K562 (cell line): ENCODE measurements around the gene BRAP. TPM values are rescaled to one million over a fixed set of nuclear protein-coding genes. Genes with fewer than 3 reads are reported as not detected.

ENCODE experiments used
- ATAC-seq: fragments of 200-7000 bp; cut with Tn5 transposase; 3 replicates; pipeline ENCODE4 v1.9.1; 2020; ENCODE audit warnings: moderate library complexity
- Bru-seq: library from RNA; stranded (reverse); fragments of 400-500 nt; gene quantifications from one replicate; lab custom pipeline; 2021; lab: Mats Ljungman, UMichigan
- BruChase-seq, 2 experiments: library from RNA; stranded (reverse); fragments of 400-500 nt; gene quantifications; one replicate each; lab custom pipeline; 2021; lab: Mats Ljungman, UMichigan
- BruUV-seq: library from RNA; stranded (reverse); fragments of 400-500 nt; replicated peaks from 2 replicates; lab custom pipeline; 2021; lab: Mats Ljungman, UMichigan
- CTCF ChIA-PET: fragments of 300-600 bp; formaldehyde crosslinking; extraction: SDS; loops from one replicate; lab custom pipeline; 2021; ENCODE audit warnings: low intra/inter-chr PET ratio; lab: Yijun Ruan, JAX
- POLR2A ChIA-PET: fragments of 300-600, 350-650 bp; sonication (Branson Sonifier 250); formaldehyde crosslinking; extraction: SDS; loops from one replicate; lab custom pipeline; 2021; ENCODE audit warnings: antibody characterized with exemption, inconsistent platforms; lab: Yijun Ruan, JAX
- DNase-seq, 4 experiments: peaks; one replicate each; pipeline versions ENCODE4 v3.0.0 to v3.0.0-alpha.2; 2011 to 2018; ENCODE audit warnings: low spot score in 3 of 4, mixed read lengths in 3 of 4; ENCODE audit errors: extremely low read depth in 1 of 4
- FAIRE-seq: peaks from 2 replicates; lab custom pipeline; 2011; peaks lifted over from hg19 to GRCh38; lab: Jason Lieb, UNC
- H2AFZ ChIP-seq: 2 replicates; pipeline ENCODE4 v1.6.0; 2011; ENCODE audit warnings: low read depth, low read length, control low read depth, inconsistent platforms
- H3K27ac ChIP-seq: fragments of 200-600 bp; 3 replicates; pipeline ENCODE4 v1.8.0; 2011; ENCODE audit warnings: low read depth, mild to moderate bottlenecking, control low read depth, inconsistent platforms, low read length, moderate library complexity, mixed read lengths; ENCODE audit errors: extremely low read depth
- H3K27me3 ChIP-seq, 2 experiments: fragments of 300-600 bp in 1 of 2; 2 replicates in 1 of 2; 3 replicates in 1 of 2; pipeline versions ENCODE4 v1.6.0 to v1.8.0; 2011; ENCODE audit warnings: inconsistent platforms in 2 of 2, low read length in 2 of 2, mild to moderate bottlenecking in 1 of 2, mixed read lengths in 1 of 2, moderate library complexity in 1 of 2; ENCODE audit not compliant: control insufficient read depth in 2 of 2, insufficient read depth in 2 of 2
- H3K36me3 ChIP-seq: fragments of 300-600 bp; 3 replicates; pipeline ENCODE4 v1.8.0; 2011; ENCODE audit warnings: mild to moderate bottlenecking, low read length, inconsistent platforms; ENCODE audit not compliant: control insufficient read depth, insufficient read depth
- H3K4me1 ChIP-seq, 2 experiments: fragments of 200-600 bp in 1 of 2; replicated peaks in 1 of 2; 2 replicates in 1 of 2; 3 replicates in 1 of 2; pipeline versions ENCODE4 v1.5.1 to v1.8.0; 2011; ENCODE audit warnings: inconsistent platforms in 2 of 2, low read length in 2 of 2, mild to moderate bottlenecking in 1 of 2, mixed read lengths in 1 of 2, moderate library complexity in 1 of 2; ENCODE audit not compliant: control insufficient read depth in 2 of 2, insufficient read depth in 2 of 2
- H3K4me2 ChIP-seq: 2 replicates; pipeline ENCODE4 v1.6.1; 2011; ENCODE audit warnings: low read length, control low read depth, inconsistent platforms, mixed read lengths; ENCODE audit not compliant: insufficient read depth
- H3K4me3 ChIP-seq: fragments of 200-600 bp; sonication (generic), shearing (Covaris generic); 2 replicates; pipeline ENCODE4 v1.5.1; 2016; ENCODE audit warnings: control low read depth, inconsistent platforms
- H3K79me2 ChIP-seq: fragments of 200-600 bp; 3 replicates; pipeline ENCODE4 v1.8.0; 2011; ENCODE audit warnings: low read length, inconsistent platforms; ENCODE audit not compliant: control insufficient read depth, insufficient read depth
- H3K9ac ChIP-seq, 2 experiments: 2 replicates each; pipeline versions ENCODE4 v1.6.0 to v1.6.1; 2011; ENCODE audit warnings: low read depth in 2 of 2, low read length in 2 of 2, control low read depth in 1 of 2, inconsistent platforms in 1 of 2, mild to moderate bottlenecking in 1 of 2, mixed read lengths in 1 of 2; ENCODE audit not compliant: insufficient read depth in 1 of 2
- H3K9me1 ChIP-seq: one replicate; pipeline ENCODE4 v1.6.0; 2011; ENCODE audit warnings: inconsistent platforms, mild to moderate bottlenecking, low read length, moderate library complexity; ENCODE audit not compliant: control insufficient read depth, insufficient read depth
- H3K9me3 ChIP-seq: replicated peaks from 2 replicates; pipeline ENCODE4 v1.5.1; 2011; ENCODE audit warnings: low read depth, low read length, inconsistent platforms; ENCODE audit not compliant: control insufficient read depth, insufficient read depth
- H4K20me1 ChIP-seq: replicated peaks from 2 replicates; pipeline ENCODE4 v1.6.1; 2011; ENCODE audit warnings: low read length, inconsistent platforms, mixed read lengths; ENCODE audit not compliant: control insufficient read depth, insufficient read depth
- DACH1 ChIP-seq: fragments of 450-650 bp; IDR thresholded peaks from 2 replicates; pipeline ENCODE4 v1.6.1; 2018; ENCODE audit not compliant: partially characterized antibody
- L3MBTL2 ChIP-seq: fragments of 450-650 bp; IDR thresholded peaks from 2 replicates; pipeline ENCODE4 v1.6.1; 2016; ENCODE audit warnings: mild to moderate bottlenecking, moderate library complexity
- MTA3 ChIP-seq: fragments of 450-650 bp; formaldehyde crosslinking; IDR thresholded peaks from 2 replicates; pipeline ENCODE4 v1.6.1; 2017; ENCODE audit warnings: mild to moderate bottlenecking, borderline replicate concordance
- POLR2A ChIP-seq: fragments of 450-650 bp; conservative IDR thresholded peaks from 2 replicates; pipeline ENCODE4 v1.6.1; 2016
- POLR2H ChIP-seq: IDR thresholded peaks from 2 replicates; pipeline ENCODE4 v1.6.1; 2016; ENCODE audit warnings: missing genetic modification characterization, low read depth, mild to moderate bottlenecking, control low read depth, missing compliant biosample characterization, moderate library complexity
- XRCC3 ChIP-seq: fragments of 450-650 bp; IDR thresholded peaks from 2 replicates; pipeline ENCODE4 v1.6.1; 2017; ENCODE audit warnings: mild to moderate bottlenecking, moderate library complexity
- WGBS: fragments of 100-300 bp; shearing (Covaris generic); methylation state at CpG from one replicate; pipeline ENCODE4 v1.1.6; 2016; ENCODE audit warnings: low coverage, mixed read lengths; ENCODE audit not compliant: insufficient coverage; ENCODE audit errors: missing lambda C conversion rate; 5-methylcytosine and 5-hydroxymethylcytosine counted together
- in situ Hi-C: fragments of 300-500 bp; cut with MboI; formaldehyde crosslinking; loops from 4 replicates; pipeline ENCODE4 v1.15.0; 2018; ENCODE audit warnings: inconsistent platforms, mixed read lengths
- intact Hi-C: fragments of 100-400 bp; cut with micrococcal nuclease; formaldehyde crosslinking; loops from 2 replicates; pipeline ENCODE4 v1.14.2; 2022
- long read RNA-seq, 3 experiments: library from polyadenylated mRNA in 2 of 3; library from RNA in 1 of 3; unstranded in 2 of 3; stranded (forward) in 1 of 3; transcript quantifications; one replicate each; pipeline ENCODE4 v2.0.0, GENCODE V29; 2019 to 2022
- polyA minus RNA-seq, 3 experiments: library from RNA; depleted of rRNA, polyadenylated mRNA; stranded (reverse); fragments of >200 nt; gene quantifications; 2 replicates each; pipeline ENCODE4 v1.2.3, GENCODE V29; 2011
- polyA plus RNA-seq, 8 experiments: library from polyadenylated mRNA; depleted of rRNA in 4 of 8; stranded (reverse) in 5 of 8; unstranded in 3 of 8; fragments of >200 nt; fragmentation: Nextera tagmentation in 2 of 8; fragmentation: Illumina TruSeq in 1 of 8; extraction: Ambion mirVana in 2 of 8; extraction: Trizol in 1 of 8; gene quantifications; 2 replicates each; pipeline versions ENCODE4 v1.2.1 to v1.2.3, GENCODE V29; 2011 to 2014; ENCODE audit warnings: inconsistent platforms in 1 of 8, missing spikeins in 1 of 8
- total RNA-seq, 7 experiments: library from RNA; depleted of rRNA in 6 of 7; stranded (reverse); fragments of >200 nt in 6 of 7; fragmentation: Illumina TruSeq in 2 of 7; extraction: Trizol in 2 of 7; gene quantifications; 2 replicates each; pipeline versions ENCODE4 v1.2.1 to v1.2.3, GENCODE V29; 2011 to 2021; ENCODE audit warnings: low replicate concordance in 1 of 7
- TF ChIP-seq, protein P1 (sequence below): fragments of 450-650 bp; formaldehyde crosslinking; IDR thresholded peaks from 2 replicates; pipeline ENCODE4 v1.4.0; 2020; ENCODE audit warnings: mild to moderate bottlenecking, moderate library complexity
- TF ChIP-seq, protein P2 (sequence below): fragments of 450-650 bp; IDR thresholded peaks from 2 replicates; pipeline ENCODE4 v1.6.1; 2016; ENCODE audit warnings: borderline replicate concordance

The BRAP gene, protein sequence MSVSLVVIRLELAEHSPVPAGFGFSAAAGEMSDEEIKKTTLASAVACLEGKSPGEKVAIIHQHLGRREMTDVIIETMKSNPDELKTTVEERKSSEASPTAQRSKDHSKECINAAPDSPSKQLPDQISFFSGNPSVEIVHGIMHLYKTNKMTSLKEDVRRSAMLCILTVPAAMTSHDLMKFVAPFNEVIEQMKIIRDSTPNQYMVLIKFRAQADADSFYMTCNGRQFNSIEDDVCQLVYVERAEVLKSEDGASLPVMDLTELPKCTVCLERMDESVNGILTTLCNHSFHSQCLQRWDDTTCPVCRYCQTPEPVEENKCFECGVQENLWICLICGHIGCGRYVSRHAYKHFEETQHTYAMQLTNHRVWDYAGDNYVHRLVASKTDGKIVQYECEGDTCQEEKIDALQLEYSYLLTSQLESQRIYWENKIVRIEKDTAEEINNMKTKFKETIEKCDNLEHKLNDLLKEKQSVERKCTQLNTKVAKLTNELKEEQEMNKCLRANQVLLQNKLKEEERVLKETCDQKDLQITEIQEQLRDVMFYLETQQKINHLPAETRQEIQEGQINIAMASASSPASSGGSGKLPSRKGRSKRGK
- 27.3 and 35.1 TPM in 2 replicates for total RNA-seq (2011; cell fraction: chromatin; rRNA removed; ENCODE audit: low replicate concordance)
- total RNA-seq (2011; cell fraction: nucleolus; rRNA removed) = 12.9 and 13.3 TPM in 2 replicates
- 18.3 and 21.4 TPM in 2 replicates for total RNA-seq (2011; cell fraction: nucleoplasm; rRNA removed)
- 22.8 and 23.9 TPM in 2 replicates for total RNA-seq (2014; rRNA removed)
- total RNA-seq (2014; rRNA removed; fragmentation: Illumina TruSeq; extraction: Trizol) = 28.5 and 30.5 TPM in 2 replicates
- 26.7 and 27.5 TPM in 2 replicates for total RNA-seq (2015; rRNA removed; fragmentation: Illumina TruSeq; extraction: Trizol)
- total RNA-seq (2021) = 28.8 and 30.8 TPM in 2 replicates
- 25.1 and 30.6 TPM in 2 replicates for polyA plus RNA-seq (2011; rRNA removed)
- 15.5 and 25.7 TPM in 2 replicates for polyA plus RNA-seq (2011; cell fraction: cytosol; rRNA removed)
- polyA plus RNA-seq (2011; cell fraction: nucleus; rRNA removed) = 14.5 and 17.9 TPM in 2 replicates
- 17.4 and 18.7 TPM in 2 replicates for polyA plus RNA-seq (2012)
- polyA plus RNA-seq (2014; fragmentation: Illumina TruSeq; extraction: Trizol) = 29.9 and 32.6 TPM in 2 replicates
- polyA plus RNA-seq (2014; fragmentation: Nextera tagmentation; extraction: Ambion mirVana) = 1 to 10 TPM; 2.2 to 3.4 TPM
- polyA plus RNA-seq (2014; rRNA removed) = 17.7 and 20.9 TPM in 2 replicates
- 87.4 and 98.4 TPM in 2 replicates for polyA minus RNA-seq (2011; rRNA and poly(A)+ RNA removed)
- 22.6 and 30.0 TPM in 2 replicates for polyA minus RNA-seq (2011; cell fraction: cytosol; rRNA and poly(A)+ RNA removed)
- polyA minus RNA-seq (2011; cell fraction: nucleus; rRNA and poly(A)+ RNA removed) = 6.7 and 13.4 TPM in 2 replicates
- Bru-seq, nascent RNA = percentile 75 among the genes with signal in this experiment
- BruChase-seq, experiment 1, labeled RNA remaining after a 2-hour chase = percentile 82 among the genes with signal in this experiment
- percentile 82 among the genes with signal in this experiment for BruChase-seq, experiment 2, labeled RNA remaining after a 6-hour chase
- long read RNA-seq, experiment 1, full-length matches to known transcripts = 144 of 223 reads
- long read RNA-seq, experiment 1, partial matches to known transcripts = 36 of 223 reads
- long read RNA-seq, experiment 1, other reads (novel, unspliced or antisense) = 43 of 223 reads
- long read RNA-seq, experiment 2, full-length matches to known transcripts = 17 of 35 reads
- long read RNA-seq, experiment 2, partial matches to known transcripts = 7 of 35 reads
- long read RNA-seq, experiment 2, other reads (novel, unspliced or antisense) = 11 of 35 reads
- long read RNA-seq, experiment 3, full-length matches to known transcripts = 40 of 56 reads
- long read RNA-seq, experiment 3, partial matches to known transcripts = 6 of 56 reads
- long read RNA-seq, experiment 3, other reads (novel, unspliced or antisense) = 10 of 56 reads

DNA sequence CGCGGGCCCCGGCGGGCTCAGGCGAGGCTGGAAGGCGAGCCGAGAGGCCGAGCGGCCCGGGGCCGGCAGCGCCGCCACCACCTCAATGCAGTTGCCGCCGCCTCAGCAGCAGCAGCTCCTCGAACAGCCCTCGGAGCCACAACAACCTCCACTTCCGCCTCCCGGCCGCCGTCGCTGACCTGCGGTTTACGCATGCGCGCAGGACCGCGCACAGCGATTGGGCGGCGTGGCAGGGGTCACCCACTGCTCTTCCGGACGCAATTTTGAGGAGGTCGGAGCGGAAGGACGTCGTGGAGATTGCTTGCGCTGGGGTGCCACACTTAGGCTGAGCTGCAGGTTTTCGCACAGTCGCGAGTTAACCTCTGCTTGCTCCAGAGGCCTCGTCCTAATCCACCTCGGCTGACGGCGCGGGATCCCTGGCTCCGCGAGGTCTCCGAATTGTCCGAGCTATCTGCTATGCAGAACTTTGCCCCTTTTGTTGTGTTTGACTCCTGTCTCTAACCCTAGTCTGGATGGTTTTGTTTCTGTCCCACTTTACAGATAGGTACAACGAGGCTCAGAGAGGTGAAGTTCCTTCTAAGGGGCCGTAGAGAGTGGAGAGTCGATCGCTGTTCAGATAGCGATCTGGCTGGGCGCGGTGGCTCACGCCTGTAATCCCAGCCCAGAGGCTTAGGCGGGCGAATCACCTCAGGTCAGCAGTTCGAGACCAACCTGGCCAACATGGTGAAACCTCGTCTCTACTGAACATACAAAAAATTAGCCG, at the start of gene BRAP, which contains the start of gene ACAD10:
Gene BRAP (minus strand): TSS at position 146 of the 763 bp plus-strand sequence. CDS start 164 bp downstream, outside the sequence.
Gene ACAD10 (plus strand): TSS at position 243 of the 763 bp plus-strand sequence. CDS start 6,657 bp downstream, outside the sequence.
- intact Hi-C loops (loop anchor here (2.0 to 10.0 kb wide), 3 partner anchors 55 to 351 kb away; partner anchors contain the start of gene SH2B3), in situ Hi-C loops (loop anchor here (5.0 kb wide), 1 partner anchor 56 kb away; no protein-coding TSS in a partner anchor)
- H3K9me1 ChIP-seq = no peaks in the 10 kb centered on the region
- no peaks in the 10 kb centered on the region; the same call in 1 of the 2 replicates for H4K20me1 ChIP-seq
- FAIRE-seq (peak; percentile 97), DNase-seq (peak; percentile 96 to 98 (median 97)), ATAC-seq (peak; percentile 95)
- peaks cover 29% of the 10 kb centered on the region; the same call in 2 of the 3 replicates for H3K36me3 ChIP-seq
- WGBS = 2% methylated on average over 45 of the region's 63 CpGs
- peaks cover 44% of the 10 kb centered on the region for H3K79me2 ChIP-seq
- peaks cover 13 to 15% of the 10 kb centered on the region in 2 experiments; a peak in 4 of 5 replicates for H3K4me1 ChIP-seq
- peak within 1 kb of the TSS; percentile 100 for H3K4me2 ChIP-seq
- H2AFZ ChIP-seq = peak within 1 kb of the TSS; percentile 98
- no peaks in the 10 kb centered on the region for H3K27me3 ChIP-seq
- H3K4me3 ChIP-seq = peak within 1 kb of the TSS; percentile 86
- no peaks in the 10 kb centered on the region for H3K9me3 ChIP-seq
- peak within 1 kb of the TSS; percentile 97 for H3K27ac ChIP-seq
- ChIA-PET CTCF (interaction anchor here (0.7 to 1.0 kb wide), 2 partner anchors 67 to 91 kb away, joined by 3 read pairs; no protein-coding TSS in a partner anchor), POLR2A (interaction anchor here (0.6 to 1.6 kb wide), 21 partner anchors 8 to 656 kb away, joined by 3 to 9 read pairs (median 3); no protein-coding TSS in a partner anchor)
- peak within 1 kb of the TSS; percentile 96 to 99 for H3K9ac ChIP-seq
- TSS peak; percentile 87 for BruUV-seq
- no peak for TF ChIP-seq XRCC3
- peak; percentile 97 for TF ChIP-seq POLR2A
- TF ChIP-seq, protein P1, sequence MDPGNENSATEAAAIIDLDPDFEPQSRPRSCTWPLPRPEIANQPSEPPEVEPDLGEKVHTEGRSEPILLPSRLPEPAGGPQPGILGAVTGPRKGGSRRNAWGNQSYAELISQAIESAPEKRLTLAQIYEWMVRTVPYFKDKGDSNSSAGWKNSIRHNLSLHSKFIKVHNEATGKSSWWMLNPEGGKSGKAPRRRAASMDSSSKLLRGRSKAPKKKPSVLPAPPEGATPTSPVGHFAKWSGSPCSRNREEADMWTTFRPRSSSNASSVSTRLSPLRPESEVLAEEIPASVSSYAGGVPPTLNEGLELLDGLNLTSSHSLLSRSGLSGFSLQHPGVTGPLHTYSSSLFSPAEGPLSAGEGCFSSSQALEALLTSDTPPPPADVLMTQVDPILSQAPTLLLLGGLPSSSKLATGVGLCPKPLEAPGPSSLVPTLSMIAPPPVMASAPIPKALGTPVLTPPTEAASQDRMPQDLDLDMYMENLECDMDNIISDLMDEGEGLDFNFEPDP (CRISPR knock-in tag) = no peak
- peak; percentile 80 for TF ChIP-seq L3MBTL2
- peak; percentile 87 for TF ChIP-seq POLR2H (tag)
- TF ChIP-seq MTA3 = peak; percentile 98
- TF ChIP-seq, protein P2, sequence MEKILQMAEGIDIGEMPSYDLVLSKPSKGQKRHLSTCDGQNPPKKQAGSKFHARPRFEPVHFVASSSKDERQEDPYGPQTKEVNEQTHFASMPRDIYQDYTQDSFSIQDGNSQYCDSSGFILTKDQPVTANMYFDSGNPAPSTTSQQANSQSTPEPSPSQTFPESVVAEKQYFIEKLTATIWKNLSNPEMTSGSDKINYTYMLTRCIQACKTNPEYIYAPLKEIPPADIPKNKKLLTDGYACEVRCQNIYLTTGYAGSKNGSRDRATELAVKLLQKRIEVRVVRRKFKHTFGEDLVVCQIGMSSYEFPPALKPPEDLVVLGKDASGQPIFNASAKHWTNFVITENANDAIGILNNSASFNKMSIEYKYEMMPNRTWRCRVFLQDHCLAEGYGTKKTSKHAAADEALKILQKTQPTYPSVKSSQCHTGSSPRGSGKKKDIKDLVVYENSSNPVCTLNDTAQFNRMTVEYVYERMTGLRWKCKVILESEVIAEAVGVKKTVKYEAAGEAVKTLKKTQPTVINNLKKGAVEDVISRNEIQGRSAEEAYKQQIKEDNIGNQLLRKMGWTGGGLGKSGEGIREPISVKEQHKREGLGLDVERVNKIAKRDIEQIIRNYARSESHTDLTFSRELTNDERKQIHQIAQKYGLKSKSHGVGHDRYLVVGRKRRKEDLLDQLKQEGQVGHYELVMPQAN = peak; percentile 84; the same call in 1 of the 2 replicates
- no peak for TF ChIP-seq DACH1
